PFSK-1 (cell line): Measurements from ENCODE around the gene SCYL2.

Source experiments
- FOXP2 ChIP-seq: optimal IDR thresholded peaks from 2 replicates; pipeline ENCODE3; 2011; ENCODE audit warnings: borderline replicate concordance, control low read depth, inconsistent platforms; ENCODE audit not compliant: insufficient read depth; ENCODE audit errors: extremely low read length, extremely low read depth
- POLR2AphosphoS5 ChIP-seq: IDR thresholded peaks from 2 replicates; pipeline ENCODE4 v1.6.1; 2012; ENCODE audit warnings: low read depth, mild to moderate bottlenecking, control low read depth, low read length, moderate library complexity
- REST ChIP-seq, 2 experiments: IDR thresholded peaks; 2 replicates each; pipeline versions ENCODE4 v1.6.1 to v1.8.0; 2011 to 2012; ENCODE audit warnings: low read depth in 2 of 2, low read length in 2 of 2, control low read depth in 1 of 2, inconsistent platforms in 1 of 2, mild to moderate bottlenecking in 1 of 2, moderate library complexity in 1 of 2; ENCODE audit not compliant: insufficient read depth in 1 of 2
- SIN3A ChIP-seq: IDR thresholded peaks from 2 replicates; pipeline ENCODE4 v1.6.1; 2012; ENCODE audit warnings: mild to moderate bottlenecking, low read length, moderate library complexity, borderline replicate concordance; ENCODE audit not compliant: insufficient read depth
- TAF1 ChIP-seq: IDR thresholded peaks from 2 replicates; pipeline ENCODE4 v1.6.1; 2012; ENCODE audit warnings: low read length, control low read depth, borderline replicate concordance; ENCODE audit not compliant: insufficient read depth

GRCh38 chr12:100331871-100332270 is 64.9 kb downstream of the SCYL2 start:
- TF ChIP-seq REST (IDR thresholded peaks at IDR 0.05; ENCODE audit: insufficient read depth in 1 of 2, low read depth in 2 of 2, low read length in 2 of 2), result no peak
- TF ChIP-seq POLR2AphosphoS5, result no peak
- TF ChIP-seq FOXP2, result no peak
- no peak for TF ChIP-seq TAF1
- no peak for TF ChIP-seq SIN3A
